ENCODE results near the gene LRPAP1. TPM values are rescaled to one million over a fixed set of nuclear protein-coding genes. Genes with fewer than 3 reads are reported as not detected.

The LRPAP1 gene
- total and polyA plus RNA-seq, 2 experiments from 2014 or later, result 63.0 to 82.5 TPM

DNA sequence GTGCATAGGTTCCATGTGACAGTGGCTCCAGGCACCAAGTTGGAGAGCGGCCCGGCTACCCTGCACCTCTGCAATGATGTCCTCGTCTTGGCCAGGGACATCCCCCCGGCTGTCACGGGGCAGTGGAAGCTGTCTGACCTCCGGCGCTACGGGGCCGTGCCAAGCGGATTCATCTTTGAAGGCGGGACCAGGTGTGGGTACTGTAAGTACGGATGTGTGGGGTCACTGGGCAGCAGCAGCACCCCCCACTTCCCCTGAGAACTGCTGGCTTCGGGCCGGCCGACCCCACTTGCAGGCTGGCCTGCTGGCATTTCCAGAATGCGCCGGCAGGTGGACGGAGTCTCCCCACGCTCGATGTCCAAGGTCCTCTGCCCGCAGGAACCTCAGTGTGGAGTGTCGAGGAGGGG, 55.9 kb downstream of the LRPAP1 start:
- TF ChIP-seq REST (IDR thresholded peaks at IDR 0.05; ENCODE audit: unreplicated experiment) (no peak), EZH2phosphoT487 (IDR thresholded peaks at IDR 0.05; ENCODE audit: unreplicated experiment) (no peak), ZNF331 (CRISPR knock-in tag; IDR thresholded peaks at IDR 0.05; ENCODE audit: low read depth) (no peak), CREB1 (CRISPR knock-in tag; IDR thresholded peaks at IDR 0.05; ENCODE audit: low read depth) (no peak), STAT1 (IDR thresholded peaks at IDR 0.05; ENCODE audit: unreplicated experiment) (no peak), POLR2AphosphoS5 (IDR thresholded peaks at IDR 0.05; ENCODE audit: low read depth) (no peak), JUNB (IDR thresholded peaks at IDR 0.05; ENCODE audit: unreplicated experiment) (no peak), ZNF114 (CRISPR knock-in tag; IDR thresholded peaks at IDR 0.05) (no peak), NANOG (IDR thresholded peaks at IDR 0.05; ENCODE audit: borderline replicate concordance) (no peak), EZH2 (IDR thresholded peaks at IDR 0.05; ENCODE audit: low read depth, unreplicated experiment) (no peak)
- TF ChIP-seq, protein P1, sequence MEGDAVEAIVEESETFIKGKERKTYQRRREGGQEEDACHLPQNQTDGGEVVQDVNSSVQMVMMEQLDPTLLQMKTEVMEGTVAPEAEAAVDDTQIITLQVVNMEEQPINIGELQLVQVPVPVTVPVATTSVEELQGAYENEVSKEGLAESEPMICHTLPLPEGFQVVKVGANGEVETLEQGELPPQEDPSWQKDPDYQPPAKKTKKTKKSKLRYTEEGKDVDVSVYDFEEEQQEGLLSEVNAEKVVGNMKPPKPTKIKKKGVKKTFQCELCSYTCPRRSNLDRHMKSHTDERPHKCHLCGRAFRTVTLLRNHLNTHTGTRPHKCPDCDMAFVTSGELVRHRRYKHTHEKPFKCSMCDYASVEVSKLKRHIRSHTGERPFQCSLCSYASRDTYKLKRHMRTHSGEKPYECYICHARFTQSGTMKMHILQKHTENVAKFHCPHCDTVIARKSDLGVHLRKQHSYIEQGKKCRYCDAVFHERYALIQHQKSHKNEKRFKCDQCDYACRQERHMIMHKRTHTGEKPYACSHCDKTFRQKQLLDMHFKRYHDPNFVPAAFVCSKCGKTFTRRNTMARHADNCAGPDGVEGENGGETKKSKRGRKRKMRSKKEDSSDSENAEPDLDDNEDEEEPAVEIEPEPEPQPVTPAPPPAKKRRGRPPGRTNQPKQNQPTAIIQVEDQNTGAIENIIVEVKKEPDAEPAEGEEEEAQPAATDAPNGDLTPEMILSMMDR (conservative IDR thresholded peaks at IDR 0.05; ENCODE audit: low read depth in 2 of 2), result no peak
- TF ChIP-seq, protein P2, sequence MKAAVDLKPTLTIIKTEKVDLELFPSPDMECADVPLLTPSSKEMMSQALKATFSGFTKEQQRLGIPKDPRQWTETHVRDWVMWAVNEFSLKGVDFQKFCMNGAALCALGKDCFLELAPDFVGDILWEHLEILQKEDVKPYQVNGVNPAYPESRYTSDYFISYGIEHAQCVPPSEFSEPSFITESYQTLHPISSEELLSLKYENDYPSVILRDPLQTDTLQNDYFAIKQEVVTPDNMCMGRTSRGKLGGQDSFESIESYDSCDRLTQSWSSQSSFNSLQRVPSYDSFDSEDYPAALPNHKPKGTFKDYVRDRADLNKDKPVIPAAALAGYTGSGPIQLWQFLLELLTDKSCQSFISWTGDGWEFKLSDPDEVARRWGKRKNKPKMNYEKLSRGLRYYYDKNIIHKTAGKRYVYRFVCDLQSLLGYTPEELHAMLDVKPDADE (IDR thresholded peaks at IDR 0.05), result no peak
- TF ChIP-seq, protein P3, sequence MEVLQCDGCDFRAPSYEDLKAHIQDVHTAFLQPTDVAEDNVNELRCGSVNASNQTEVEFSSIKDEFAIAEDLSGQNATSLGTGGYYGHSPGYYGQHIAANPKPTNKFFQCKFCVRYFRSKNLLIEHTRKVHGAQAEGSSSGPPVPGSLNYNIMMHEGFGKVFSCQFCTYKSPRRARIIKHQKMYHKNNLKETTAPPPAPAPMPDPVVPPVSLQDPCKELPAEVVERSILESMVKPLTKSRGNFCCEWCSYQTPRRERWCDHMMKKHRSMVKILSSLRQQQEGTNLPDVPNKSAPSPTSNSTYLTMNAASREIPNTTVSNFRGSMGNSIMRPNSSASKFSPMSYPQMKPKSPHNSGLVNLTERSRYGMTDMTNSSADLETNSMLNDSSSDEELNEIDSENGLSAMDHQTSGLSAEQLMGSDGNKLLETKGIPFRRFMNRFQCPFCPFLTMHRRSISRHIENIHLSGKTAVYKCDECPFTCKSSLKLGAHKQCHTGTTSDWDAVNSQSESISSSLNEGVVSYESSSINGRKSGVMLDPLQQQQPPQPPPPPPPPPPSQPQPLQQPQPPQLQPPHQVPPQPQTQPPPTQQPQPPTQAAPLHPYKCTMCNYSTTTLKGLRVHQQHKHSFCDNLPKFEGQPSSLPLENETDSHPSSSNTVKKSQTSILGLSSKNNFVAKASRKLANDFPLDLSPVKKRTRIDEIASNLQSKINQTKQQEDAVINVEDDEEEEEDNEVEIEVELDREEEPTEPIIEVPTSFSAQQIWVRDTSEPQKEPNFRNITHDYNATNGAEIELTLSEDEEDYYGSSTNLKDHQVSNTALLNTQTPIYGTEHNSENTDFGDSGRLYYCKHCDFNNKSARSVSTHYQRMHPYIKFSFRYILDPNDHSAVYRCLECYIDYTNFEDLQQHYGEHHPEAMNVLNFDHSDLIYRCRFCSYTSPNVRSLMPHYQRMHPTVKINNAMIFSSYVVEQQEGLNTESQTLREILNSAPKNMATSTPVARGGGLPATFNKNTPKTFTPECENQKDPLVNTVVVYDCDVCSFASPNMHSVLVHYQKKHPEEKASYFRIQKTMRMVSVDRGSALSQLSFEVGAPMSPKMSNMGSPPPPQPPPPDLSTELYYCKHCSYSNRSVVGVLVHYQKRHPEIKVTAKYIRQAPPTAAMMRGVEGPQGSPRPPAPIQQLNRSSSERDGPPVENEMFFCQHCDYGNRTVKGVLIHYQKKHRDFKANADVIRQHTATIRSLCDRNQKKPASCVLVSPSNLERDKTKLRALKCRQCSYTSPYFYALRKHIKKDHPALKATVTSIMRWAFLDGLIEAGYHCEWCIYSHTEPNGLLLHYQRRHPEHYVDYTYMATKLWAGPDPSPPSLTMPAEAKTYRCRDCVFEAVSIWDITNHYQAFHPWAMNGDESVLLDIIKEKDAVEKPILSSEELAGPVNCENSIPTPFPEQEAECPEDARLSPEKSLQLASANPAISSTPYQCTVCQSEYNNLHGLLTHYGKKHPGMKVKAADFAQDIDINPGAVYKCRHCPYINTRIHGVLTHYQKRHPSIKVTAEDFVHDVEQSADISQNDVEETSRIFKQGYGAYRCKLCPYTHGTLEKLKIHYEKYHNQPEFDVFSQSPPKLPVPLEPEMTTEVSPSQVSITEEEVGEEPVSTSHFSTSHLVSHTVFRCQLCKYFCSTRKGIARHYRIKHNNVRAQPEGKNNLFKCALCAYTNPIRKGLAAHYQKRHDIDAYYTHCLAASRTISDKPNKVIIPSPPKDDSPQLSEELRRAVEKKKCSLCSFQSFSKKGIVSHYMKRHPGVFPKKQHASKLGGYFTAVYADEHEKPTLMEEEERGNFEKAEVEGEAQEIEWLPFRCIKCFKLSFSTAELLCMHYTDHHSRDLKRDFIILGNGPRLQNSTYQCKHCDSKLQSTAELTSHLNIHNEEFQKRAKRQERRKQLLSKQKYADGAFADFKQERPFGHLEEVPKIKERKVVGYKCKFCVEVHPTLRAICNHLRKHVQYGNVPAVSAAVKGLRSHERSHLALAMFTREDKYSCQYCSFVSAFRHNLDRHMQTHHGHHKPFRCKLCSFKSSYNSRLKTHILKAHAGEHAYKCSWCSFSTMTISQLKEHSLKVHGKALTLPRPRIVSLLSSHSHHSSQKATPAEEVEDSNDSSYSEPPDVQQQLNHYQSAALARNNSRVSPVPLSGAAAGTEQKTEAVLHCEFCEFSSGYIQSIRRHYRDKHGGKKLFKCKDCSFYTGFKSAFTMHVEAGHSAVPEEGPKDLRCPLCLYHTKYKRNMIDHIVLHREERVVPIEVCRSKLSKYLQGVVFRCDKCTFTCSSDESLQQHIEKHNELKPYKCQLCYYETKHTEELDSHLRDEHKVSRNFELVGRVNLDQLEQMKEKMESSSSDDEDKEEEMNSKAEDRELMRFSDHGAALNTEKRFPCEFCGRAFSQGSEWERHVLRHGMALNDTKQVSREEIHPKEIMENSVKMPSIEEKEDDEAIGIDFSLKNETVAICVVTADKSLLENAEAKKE (CRISPR knock-in tag; IDR thresholded peaks at IDR 0.05), result no peak
- Histone ChIP-seq H3K27me3 (ENCODE audit: insufficient read depth) (peaks cover 38% of the 10 kb centered on the region), H3K9me2 (ENCODE audit: insufficient read depth) (no peaks in the 10 kb centered on the region), H3F3A (replicated peaks; ENCODE audit: low read depth) (peaks cover 4% of the 10 kb centered on the region; the same call in 1 of the 2 replicates), H3K4me2 (no peak overlapping the region), H3K27ac (ENCODE audit: low read depth) (no peak overlapping the region), H2AFZ (no peak overlapping the region), H3K4me1 (ENCODE audit: insufficient read depth) (peaks cover 10% of the 10 kb centered on the region), H3K36me3 (ENCODE audit: insufficient read depth) (no peaks in the 10 kb centered on the region), H3K79me2 (replicated peaks; ENCODE audit: insufficient read depth) (no peaks in the 10 kb centered on the region), H3K4me3 (no peak overlapping the region), H4K20me1 (replicated peaks; ENCODE audit: insufficient read depth) (no peaks in the 10 kb centered on the region; the same call in 1 of the 2 replicates)
- no peak for ATAC-seq
- no peaks in the 10 kb centered on the region for H3K36me3 Mint-ChIP-seq (ENCODE audit: low read depth)
- H3K4me1 Mint-ChIP-seq, result peaks cover 10% of the 10 kb centered on the region
- no peak overlapping the region for H3K4me3 Mint-ChIP-seq
- H3K27ac Mint-ChIP-seq, result no peak overlapping the region
- no peaks in the 10 kb centered on the region for H3K9me3 Mint-ChIP-seq
- H3K27me3 Mint-ChIP-seq (ENCODE audit: insufficient read depth, low read depth, poor library complexity), result peaks cover 57% of the 10 kb centered on the region
- no peak for DNase-seq (ENCODE audit: low spot score)
